ENCODE measurements around the gene CBLB.
"Not testable (repeated sequence)": the region's sequence is repeated elsewhere in the genome, so short reads cannot be mapped to it uniquely, and the experiment has no call there.

Gene CBLB

DNA sequence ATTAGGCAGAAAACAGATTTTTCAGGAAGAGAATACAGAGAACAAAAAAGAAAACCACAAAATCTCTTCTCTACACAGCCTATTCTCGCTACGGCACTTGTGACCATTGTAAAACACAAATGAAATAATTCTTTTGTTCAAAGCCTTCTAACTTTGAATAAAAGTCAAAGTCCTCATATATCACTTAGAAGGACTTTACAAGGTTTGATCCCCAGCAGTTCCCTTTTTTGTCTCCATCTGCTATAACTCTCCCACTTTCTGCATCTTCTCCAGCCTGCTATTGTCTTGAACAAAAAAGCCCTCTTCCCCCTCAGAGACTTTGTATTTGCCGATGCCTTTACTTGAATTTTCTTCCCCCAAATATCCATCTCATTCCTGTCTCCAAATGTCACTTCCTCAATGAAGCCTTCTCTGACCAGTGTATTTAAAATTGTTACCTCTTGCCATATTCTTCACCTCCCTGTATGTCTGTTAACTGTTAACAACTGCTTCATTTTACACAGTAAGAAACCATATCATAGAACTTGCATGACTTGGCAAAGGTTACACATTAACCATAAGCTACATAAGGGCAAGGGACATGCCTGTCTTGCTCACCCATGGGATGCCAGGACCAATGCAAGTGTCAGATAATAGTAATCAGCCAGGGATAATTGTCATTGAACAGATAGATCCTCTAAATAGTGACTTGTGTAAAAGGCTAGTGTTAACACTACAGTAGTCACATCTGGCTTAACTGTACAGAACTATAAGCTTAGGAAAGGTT lies 122.4 kb downstream of the CBLB start:
- DNase-seq: no peak

GRCh38 chr3:105745046-105745445 lies 123.8 kb downstream of the CBLB start:
- no peak for DNase-seq

DNA sequence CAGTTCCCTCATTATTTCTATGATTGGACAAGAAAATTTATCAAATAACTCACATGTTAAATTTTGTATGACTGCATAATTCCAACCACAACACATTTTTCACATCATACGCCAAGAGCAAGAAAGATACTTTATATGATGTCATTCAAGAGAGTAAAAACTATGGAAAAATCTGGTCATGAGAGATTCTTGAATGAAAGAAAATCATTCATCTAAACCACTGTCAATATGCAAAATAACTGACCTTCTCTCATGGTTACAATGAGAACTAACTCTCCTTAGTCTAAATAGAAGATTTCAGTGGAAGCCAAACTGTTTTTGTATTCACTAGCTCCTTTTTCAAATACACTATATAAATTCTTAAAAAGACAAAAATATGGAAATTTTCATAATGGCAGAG lies 124.6 kb downstream of the CBLB start:
- DNase-seq: no peak

- no peak for DNase-seq
These were observed 135.5 kb downstream of the CBLB start for GRCh38 chr3:105733356-105733755.

GRCh38 chr3:105731686-105732085 lies 137.1 kb downstream of the CBLB start:
- DNase-seq: no peak

GRCh38 chr3:105730801-105731354 lies 137.9 kb downstream of the CBLB start:
- no peak for DNase-seq

DNA sequence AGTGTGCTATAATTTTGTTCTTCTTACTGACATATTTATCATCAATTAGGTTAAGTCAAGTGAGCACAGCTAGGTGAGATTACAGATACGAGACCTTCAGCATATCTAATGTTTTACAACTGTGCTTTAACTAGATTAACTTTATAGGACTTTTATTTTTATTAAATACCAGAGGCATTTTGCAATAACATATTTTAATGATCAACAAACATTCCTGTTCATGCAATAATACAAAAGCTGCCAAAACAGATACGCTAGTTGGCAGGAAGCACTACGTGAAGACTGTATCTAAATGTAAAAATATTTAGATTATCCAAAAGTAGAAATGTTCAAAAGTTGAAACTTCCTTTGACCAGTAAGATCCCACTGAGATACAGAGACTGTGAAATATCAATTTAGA lies 139.1 kb downstream of the CBLB start:
- DNase-seq: no peak

DNA sequence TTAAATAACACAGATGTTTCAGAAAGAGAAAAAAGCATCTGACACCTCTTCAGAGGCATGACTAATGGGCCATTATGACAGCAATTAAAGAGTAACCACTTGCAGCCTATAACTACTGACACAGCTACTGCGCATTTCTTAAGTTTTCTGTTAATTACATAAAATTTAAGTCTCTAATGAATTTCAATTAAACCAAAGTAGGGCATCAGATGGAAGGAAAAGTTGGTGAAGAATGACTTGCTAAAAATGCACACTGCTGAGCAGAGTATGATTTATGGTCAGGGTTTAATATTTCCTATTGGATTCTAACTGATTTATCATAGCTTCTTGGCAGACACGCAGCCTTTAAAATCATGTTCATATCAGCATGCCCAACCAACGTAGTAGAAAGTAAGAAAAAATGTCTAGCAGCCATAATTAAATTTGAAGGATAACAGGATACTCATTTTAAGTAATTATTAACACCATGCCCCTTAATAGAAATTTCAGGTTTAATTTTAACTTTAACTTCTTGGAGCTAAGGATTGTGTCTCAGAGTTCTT lies 140.0 kb downstream of the CBLB start:
- no peak for DNase-seq

DNA sequence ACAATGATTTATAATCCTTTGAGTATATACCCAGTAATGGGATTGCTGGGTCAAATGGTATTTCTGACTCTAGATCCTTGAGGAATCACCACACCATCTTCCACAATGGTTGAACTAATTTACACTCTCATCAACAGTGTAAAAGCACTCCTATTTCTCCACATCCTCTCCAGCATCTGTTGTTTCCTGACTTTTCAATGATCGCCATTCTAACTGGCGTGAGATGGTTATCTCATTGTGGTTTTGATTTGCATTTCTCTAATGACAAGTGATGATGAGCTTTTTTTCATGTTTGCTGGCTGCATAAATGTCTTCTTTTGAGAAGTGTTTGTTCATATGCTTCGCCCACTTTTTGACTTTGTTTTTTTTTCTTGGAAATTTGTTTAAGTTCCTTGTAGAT lies 141.8 kb downstream of the CBLB start:
- DNase-seq: not testable (repeated sequence)

DNA sequence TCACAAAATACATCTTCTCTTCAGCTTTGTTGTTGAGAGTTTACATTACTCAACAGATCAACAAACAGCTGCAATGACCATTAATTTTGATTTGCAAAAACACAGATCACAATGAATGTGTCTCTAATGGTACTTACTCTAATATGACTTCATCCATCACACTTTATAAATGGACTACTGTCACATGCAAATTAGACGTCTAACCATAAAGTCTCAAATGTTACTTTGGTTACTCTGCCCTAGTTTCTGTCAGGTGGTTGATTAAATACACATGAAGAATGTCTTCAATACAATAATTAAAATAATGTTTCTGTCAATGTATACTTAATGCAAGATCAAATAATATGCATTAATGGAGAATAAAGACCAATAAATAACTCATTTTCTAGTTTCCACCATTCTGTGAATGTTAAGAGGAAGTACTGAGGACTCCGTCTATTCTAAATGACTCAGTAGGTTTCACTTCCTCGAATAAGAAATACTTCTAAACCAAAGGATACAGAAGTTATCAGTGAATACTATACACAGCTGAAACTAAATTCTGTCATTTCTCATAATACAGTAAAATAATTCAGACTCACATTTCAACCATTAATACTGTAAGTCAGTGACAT lies 145.8 kb downstream of the CBLB start:
- DNase-seq: no peak

- no peak for DNase-seq
These were observed 149.0 kb downstream of the CBLB start for GRCh38 chr3:105719791-105720190.

GRCh38 chr3:105715372-105715771 lies 153.4 kb downstream of the CBLB start:
- no peak for DNase-seq

- DNase-seq: no peak
These were observed 154.4 kb downstream of the CBLB start for GRCh38 chr3:105714453-105714852.

- DNase-seq: no peak
These were observed 159.8 kb downstream of the CBLB start for GRCh38 chr3:105708980-105709379.

- DNase-seq: no peak
These were observed 161.8 kb downstream of the CBLB start for GRCh38 chr3:105707009-105707408.

GRCh38 chr3:105704726-105705410 lies 163.9 kb downstream of the CBLB start:
- no peak for DNase-seq

- no peak for DNase-seq
These were observed 168.2 kb downstream of the CBLB start for GRCh38 chr3:105700575-105700974.

DNA sequence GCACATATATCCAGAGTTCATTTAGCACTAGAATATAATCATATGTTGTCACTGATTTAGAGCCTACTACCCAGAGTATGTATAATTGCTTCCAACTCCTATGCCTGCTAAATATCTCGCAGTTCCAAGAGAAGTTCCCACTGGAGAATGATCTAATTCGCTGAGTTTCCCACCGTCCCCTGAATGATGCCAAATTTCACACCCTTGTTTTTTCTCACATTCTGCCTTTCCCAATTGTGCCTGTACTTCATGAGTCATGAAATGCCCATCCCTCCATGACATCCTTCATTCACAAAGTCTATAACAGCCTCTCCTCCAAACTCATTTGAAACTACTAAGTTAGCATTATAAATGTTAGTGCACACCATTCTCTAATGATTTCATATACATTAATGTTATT lies 177.2 kb downstream of the CBLB start:
- no peak for DNase-seq

- DNase-seq: no peak
These were observed 177.8 kb downstream of the CBLB start for GRCh38 chr3:105691053-105691452.

DNA sequence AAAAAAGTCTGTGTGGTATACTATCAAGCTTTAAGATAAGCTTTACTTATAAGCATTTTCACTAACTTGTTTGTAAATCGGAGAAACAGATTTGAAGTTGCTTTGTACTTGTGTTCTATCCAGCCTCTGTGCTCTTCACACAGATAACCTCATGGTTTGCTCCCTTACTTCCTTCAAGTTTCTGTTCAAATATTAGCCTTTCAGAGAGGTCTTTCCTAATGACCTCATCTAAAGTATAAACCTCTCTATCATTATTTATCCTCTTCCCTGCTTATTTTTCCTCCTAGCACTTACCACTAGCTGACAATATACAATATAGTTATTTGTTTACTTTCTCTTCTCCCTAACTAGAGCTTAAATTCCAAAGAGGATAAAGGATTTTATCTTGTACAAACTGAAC lies 180.0 kb downstream of the CBLB start:
- no peak for DNase-seq

GRCh38 chr3:105686278-105686897 lies 182.4 kb downstream of the CBLB start:
- DNase-seq: peak; percentile 8

GRCh38 chr3:105679951-105680350 lies 188.9 kb downstream of the CBLB start:
- no peak for DNase-seq

GRCh38 chr3:105678017-105678416 lies 190.8 kb downstream of the CBLB start:
- DNase-seq: no peak
